Measurements from ENCODE around the gene HCST.
"Not testable (repeated sequence)": the region's sequence is repeated elsewhere in the genome, so short reads cannot be mapped to it uniquely, and the experiment has no call there.

HCST gene

GRCh38 chr19:35904311-35905068, 2.2 kb downstream of the HCST start:
- no peak for DNase-seq (ENCODE audit: low read depth)

GRCh38 chr19:35905178-35905727, 2.9 kb downstream of the HCST start:
- DNase-seq (ENCODE audit: low read depth) = no peak

GRCh38 chr19:35907377-35907745, 5.0 kb downstream of the HCST start:
- DNase-seq (ENCODE audit: low read depth) = no peak

DNA sequence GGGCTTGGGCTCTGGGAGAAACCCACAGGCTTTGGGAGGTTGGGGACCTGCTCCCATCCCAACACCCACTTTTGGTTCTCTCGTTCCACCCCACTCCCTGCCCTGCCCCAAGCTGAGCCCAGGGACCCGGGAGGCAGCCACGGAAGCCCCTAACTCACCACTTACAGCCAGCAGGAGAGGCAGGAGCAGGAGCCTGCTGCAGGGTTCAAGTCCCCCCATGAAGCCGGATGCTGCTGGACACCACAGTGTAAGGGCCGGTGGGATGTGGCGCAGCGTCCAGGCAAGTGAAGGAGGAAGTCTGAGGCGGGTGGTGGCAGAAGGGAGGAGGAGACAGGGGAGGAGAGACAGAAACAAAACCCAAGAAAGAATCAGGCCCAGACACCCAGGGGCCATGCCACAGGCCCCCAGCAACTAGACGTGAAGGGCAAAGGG, 5.7 kb downstream of the HCST start, which contains the start of gene TYROBP:
Gene TYROBP, minus strand, starts transcription at position 286 of the 432 bp plus-strand sequence. Its CDS starts 67 bp downstream, at position 219.
- DNase-seq (ENCODE audit: low read depth) = no peak

DNA sequence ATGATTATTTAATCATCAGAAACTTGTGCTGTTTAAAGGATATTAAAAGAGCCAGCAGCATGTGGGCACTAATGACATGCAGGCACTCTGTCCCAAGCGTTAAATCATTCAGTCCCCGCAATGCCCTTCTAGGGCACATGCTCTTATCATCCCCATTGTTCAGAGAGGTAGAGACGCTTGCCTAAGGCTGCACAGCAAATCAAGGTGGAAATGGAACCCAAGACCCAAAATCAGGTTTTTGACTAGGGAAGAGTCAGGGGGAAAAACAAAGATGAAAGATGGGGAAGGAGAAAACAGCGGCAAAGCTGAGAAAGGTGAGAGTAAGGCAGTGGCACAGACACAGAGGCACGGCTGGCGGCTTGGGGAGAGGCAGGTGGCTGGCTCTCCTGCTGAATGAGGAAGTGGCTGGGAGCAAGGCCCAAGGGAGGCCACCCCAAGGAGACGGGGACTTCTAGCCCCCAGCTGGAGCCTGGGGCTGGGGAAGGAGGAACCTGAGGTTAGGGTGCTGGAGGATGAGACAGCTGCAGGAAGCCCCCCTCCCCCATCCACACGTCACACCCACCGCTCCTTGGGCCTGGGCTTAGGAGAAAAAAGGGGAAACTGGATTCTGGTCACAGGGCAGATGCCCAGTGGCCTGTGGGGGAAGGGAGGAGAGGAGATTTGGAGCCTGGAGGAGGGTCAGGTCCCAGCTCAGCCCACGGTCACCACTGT, 6.8 kb downstream of the HCST start:
- no peak for DNase-seq (ENCODE audit: low read depth)

GRCh38 chr19:35909684-35910035, 7.3 kb downstream of the HCST start:
- no peak for DNase-seq (ENCODE audit: low read depth)

DNA sequence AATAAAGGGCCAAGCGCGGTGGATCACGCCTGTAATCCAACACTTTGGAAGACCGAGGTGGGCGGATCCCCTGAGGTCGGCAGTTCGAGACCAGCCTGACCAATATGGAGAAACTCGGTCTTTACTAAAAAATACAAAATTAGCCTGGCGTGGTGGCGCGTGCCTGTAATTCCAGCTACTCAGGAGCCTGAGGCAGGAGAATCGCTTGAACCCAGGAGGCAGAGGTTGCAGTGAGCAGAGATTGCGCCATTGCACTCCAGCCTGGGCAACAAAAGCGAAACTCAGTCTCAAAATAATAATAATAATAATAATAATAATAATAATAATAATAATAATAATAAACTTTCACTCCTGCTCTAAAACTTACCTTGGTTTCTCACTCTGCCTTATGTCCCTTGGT, 8.0 kb downstream of the HCST start:
- DNase-seq (ENCODE audit: low read depth) = not testable (repeated sequence)

DNA sequence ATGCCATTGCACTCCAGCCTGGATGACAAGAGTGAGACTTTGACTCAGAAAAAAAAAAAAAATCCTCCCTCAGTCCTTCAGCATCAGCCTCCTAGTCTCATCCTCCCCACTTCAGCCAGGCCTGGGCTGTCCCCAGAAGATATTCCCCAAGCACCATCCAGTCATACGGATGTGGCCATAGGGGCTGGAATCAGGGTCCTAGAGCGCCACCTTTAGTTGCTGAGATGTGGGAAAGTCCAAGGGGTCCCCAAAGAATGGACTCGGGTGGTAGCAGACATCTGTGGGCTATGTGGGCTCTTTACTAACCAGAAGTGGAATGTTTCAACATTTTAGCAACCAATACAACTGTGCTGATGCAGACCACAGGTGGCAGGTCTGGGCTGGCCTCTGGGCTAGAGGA, 8.8 kb downstream of the HCST start:
- no peak for DNase-seq (ENCODE audit: low read depth)

DNA sequence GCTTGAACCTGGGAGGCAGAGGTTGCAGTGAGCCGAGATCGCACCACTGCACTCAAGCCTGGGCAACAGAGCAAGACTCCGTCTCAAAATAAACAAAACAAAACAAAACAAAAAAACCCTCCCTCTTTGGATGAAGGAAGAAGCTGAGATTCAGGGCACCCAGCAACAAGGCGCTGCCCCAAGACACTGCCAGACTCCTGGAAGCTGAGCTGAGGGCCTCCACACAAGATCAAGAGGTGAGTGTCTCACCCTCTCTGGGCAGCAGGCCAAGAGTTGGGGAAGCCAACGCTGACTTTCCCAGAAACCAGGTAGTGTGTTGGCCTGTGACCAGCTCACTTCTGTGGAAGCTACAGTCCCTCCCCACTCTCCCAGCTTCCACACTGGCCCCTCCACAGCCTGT, 9.5 kb downstream of the HCST start:
- DNase-seq (ENCODE audit: low read depth) = no peak

GRCh38 chr19:35913589-35913988, 11.3 kb downstream of the HCST start:
- DNase-seq (ENCODE audit: low read depth) = no peak

DNA sequence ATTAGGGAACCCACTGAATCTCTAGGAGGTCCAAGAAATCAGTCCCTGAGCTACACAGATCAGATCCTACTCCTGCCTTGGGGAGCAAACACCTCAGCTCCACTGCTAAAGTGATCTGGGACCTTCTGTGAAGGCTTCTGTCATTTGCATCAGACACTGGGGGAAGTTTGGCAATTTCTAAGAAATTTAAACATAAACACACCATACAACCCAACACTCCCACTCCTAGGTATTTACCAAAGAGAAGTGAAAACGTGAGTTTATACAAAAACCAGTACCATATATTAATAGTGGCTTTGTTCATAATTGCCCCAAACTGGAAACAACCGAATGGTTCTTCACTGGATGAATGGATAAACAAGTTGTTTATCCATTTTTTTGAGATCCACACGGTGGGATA, 13.1 kb downstream of the HCST start:
- DNase-seq (ENCODE audit: low read depth) = no peak

DNA sequence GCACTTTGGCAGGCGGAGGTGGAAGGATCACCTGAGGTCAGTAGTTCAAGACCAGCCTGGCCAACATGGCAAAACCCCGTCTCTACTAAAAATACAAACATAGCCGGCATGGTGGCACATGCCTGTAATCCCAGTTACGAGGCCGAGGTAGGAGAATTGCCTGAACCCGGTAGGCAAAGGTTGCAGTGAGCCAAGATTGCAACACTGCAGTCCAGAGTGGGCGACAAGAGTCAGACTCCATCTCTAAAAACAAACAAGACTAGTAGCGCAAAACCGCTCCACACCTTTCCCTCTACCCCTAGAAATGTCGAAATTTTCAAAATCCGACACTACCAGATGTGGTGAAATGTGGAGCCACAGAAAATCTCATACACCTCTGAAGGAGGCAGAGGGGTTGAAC, 17.0 kb downstream of the HCST start:
- no peak for DNase-seq (ENCODE audit: low read depth)

GRCh38 chr19:35921012-35921411, 18.7 kb downstream of the HCST start:
- no peak for DNase-seq (ENCODE audit: low read depth)

GRCh38 chr19:35925501-35925900, 23.2 kb downstream of the HCST start:
- no peak for DNase-seq (ENCODE audit: low read depth)

- no peak for DNase-seq (ENCODE audit: low read depth)
These were observed 26.2 kb downstream of the HCST start for GRCh38 chr19:35928507-35928906.

DNA sequence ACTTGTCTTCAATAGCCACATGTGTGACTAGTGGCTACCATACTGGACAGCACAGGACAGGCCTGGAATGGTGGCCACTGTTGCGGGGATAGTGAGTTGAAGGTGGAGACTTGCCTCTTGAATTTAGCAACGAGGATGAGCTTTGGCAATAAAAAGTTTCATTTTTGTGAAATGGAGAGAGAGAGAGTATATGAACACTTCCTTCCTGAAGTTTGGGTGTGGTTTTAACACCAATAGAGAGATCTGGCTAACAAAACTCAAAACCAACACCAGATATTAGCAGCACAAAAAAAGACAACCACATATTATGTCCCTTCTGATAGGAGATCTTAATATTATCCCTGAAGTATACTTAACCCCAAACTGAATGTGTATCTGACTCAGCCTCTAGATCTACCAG, 27.5 kb downstream of the HCST start:
- DNase-seq (ENCODE audit: low read depth) = no peak

DNA sequence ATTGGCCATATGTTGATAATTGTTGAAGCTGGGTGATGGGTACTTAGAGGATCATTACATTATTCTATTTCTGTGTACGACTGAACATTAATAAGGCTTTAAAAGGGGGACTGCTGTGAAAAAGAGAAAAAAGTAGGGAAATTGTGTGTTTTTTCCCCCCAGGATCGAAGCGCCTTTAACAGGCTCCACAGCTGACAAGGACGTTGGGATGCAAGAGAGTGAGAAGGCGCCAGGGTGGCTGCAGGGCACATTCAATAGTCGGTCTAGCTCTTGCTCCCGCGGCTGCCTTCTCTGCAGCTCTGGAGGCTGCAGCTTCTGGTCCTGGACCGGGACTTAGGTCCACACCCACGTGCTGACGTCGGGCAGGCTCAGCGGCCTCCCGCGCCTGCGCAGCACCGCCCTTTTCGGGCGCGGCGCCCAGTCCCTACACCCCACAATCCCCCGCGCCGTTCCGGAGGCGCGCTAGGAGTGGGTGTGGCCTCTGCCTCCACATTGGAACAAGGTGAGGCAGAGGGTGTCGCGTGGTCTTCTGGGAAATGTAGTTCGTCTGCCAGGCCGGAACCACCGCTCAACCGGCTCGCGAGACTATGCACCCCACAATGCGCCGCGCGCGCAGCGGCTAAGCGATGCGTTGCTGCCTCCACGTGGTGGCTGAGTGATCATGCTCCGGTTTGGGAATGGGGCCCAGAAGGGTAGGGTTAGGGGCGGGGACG, 29.0 kb downstream of the HCST start:
- DNase-seq (ENCODE audit: low read depth) = peak; percentile 99

DNA sequence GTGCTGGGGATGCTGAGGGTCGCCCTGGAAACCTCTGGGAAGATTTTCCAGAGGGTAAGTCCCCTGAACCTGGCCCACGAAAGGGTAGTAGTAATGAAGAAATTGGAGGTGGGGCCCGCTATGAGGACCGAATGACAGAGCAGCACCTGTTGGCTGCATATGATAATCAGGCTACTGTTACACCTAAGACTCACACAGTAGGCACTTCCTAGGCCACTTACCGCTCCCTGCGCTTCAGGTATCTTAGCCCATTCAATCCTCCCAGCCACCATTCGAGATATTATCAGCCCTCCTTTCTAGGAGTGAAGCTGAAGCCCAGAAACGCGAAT, 29.5 kb downstream of the HCST start:
- DNase-seq (ENCODE audit: low read depth) = no peak

DNA sequence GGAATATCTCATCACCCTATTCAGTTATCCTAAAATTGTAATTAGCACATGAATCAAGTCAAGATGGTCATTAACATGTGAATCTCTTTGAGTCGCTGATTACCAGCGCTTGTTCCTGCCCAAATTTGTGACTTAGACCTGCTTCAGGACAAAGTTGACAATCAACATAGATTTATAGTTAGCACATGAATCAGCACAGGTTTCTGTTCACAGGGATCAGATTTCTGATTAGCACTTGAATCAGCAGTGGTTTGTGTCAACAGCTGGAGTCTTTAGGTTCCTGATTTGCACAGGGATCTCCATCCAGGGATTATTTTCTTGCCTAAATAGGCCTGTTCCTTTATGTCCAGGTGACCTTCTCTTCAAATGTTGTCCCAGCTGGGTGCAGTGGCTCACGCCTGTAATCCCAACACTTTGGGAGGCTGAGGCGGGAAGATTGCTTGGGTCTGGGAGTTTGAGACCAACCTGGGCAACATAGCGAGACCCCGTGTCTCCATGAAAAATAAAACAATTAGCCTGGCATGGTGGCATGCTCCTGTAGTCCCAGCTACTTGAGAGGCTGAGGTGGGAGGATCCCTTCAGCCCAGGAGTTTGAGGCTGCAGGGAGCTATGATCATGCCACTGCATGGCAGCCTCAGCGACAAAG, 30.1 kb downstream of the HCST start:
- DNase-seq (ENCODE audit: low read depth) = no peak

DNA sequence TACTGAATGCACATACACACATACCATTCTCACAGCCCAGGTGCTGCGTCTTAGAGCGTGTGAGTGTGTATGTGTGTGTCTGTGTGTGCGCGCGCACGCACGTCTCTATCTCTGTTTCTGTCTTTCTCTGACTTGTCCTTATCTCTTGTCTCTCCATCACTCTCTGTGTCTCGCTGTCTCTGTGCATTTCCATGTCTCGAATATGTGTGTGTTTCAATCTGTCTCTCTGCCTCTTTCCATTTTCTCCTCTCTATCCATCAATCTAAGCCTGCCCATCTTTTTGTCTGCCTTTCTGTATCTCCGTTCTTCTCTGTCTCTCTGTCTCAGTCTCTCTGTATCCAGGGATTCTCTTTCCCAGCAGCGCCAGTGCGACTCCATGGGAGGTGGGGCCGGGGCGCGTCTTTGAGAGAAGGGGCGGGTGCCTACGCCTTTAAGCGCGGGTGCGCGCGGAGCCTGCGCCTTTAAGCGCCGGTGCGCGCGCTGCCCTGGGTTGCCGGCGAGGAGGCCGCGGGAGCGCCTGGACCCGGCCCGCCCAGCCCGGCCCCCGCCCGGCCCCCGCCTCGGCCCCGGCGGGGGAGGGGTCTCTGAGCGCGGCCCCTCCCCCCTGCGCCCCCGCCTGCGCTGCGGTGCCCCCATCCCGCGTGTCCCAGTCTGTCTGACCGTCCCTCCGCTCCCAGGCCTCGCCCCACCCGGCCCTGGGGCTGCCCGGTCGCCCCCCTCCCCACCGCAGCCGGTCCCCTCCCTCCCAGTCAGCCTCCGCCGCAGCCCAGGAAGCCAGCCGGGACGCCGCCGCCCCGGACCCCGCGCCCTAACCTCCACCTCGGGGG, 33.8 kb downstream of the HCST start, which contains the start of gene LRFN3:
Gene LRFN3, plus strand, starts transcription at position 464 of the 827 bp plus-strand sequence. CDS start 3,052 bp downstream, outside the sequence.
- DNase-seq (ENCODE audit: low read depth) = peak; percentile 49

DNA sequence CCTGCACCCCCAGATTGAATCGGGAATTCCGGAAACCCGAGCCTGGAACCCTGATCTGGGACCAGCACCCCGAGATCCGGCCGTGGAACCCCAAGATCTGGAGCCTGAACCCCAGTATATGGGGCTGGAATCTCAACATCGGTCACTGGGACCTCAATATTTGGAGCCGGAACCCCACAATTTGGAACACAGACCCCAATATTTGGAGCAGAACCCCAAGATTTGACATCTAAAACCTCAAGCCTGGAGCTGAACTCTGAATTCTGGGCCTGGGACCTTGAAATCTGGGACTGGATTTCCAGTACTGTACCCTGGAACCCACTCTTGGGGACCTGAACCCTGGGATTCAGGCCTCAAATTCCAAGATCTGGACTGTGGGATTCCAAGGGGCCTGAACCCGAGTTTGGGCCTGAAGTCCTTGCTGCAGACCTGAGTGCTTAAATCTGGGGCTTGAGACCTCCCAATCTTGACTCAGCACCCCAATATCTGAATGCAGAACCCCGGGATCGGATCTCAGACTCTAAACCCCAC, 34.5 kb downstream of the HCST start:
- no peak for DNase-seq (ENCODE audit: low read depth)
